A172 (cell line): ENCODE results near the gene ARPC3. TPM values are rescaled to one million over a fixed set of nuclear protein-coding genes. Genes with fewer than 3 reads are reported as not detected.
"Not testable (repeated sequence)": the region's sequence is repeated elsewhere in the genome, so short reads cannot be mapped to it uniquely, and the experiment has no call there.

ENCODE experiments used
- DNase-seq: peaks from one replicate; pipeline ENCODE4 v3.0.0-alpha.2; 2015; ENCODE audit warnings: low spot score
- total RNA-seq: library from RNA; depleted of rRNA; stranded (reverse); fragments of >200 nt; shearing (Covaris generic); gene quantifications from 2 replicates; pipeline ENCODE4 v1.2.3, GENCODE V29; 2014; rRNA removed

The ARPC3 gene
- total RNA-seq, 1 experiment from 2014 or later: 411 TPM

DNA sequence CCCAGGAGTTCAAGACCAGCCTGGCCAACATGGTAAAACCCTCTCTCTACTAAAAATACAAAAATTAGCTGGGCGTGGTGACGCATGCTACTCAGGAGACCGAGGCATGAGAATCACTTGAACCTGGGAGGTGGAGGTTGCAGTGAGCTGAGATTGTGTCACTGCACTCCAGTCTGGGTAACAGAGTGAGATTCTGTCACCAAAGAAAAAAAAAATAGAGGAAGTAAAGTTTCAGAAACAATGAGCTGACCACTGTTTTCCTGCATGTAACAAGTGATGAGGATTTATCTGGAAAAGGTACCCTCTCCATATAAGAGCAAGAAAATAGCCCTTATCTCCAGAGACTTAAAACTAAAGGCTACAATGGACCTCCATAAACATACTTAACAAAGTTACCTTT lies 33.0 kb downstream of the ARPC3 start:
- not testable (repeated sequence) for DNase-seq

- DNase-seq: peak; percentile 16
These were observed 40.1 kb downstream of the ARPC3 start for GRCh38 chr12:110410086-110410485.

DNA sequence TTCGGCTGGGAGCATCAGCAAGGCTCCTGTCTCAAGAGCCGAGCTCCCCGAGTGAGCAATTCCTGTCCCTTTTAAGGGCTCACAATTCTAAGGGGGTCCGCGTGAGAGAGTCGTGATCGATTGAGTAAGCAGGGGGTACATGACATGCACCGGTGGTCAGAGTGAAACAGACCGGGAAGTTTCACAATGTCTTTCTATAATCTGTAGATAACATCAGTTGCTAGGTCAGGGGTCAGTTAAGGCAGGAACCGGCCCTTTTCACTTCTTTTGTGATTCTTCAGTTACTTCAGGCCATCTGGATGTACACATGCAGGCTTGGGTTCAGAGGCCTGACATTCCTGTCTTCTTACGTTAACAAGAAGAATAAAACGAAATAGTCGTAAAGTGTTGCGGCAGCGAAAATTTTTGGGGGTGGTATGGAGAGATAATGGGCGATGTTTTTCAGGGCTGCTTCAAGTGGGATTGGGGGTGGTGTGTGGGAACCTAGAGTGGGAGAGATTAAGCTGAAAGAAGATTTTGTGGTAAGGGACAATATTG lies 44.9 kb downstream of the ARPC3 start:
- DNase-seq: not testable (repeated sequence)

- peak; percentile 65 for DNase-seq
These were observed 46.0 kb downstream of the ARPC3 start for GRCh38 chr12:110403976-110404682.

DNA sequence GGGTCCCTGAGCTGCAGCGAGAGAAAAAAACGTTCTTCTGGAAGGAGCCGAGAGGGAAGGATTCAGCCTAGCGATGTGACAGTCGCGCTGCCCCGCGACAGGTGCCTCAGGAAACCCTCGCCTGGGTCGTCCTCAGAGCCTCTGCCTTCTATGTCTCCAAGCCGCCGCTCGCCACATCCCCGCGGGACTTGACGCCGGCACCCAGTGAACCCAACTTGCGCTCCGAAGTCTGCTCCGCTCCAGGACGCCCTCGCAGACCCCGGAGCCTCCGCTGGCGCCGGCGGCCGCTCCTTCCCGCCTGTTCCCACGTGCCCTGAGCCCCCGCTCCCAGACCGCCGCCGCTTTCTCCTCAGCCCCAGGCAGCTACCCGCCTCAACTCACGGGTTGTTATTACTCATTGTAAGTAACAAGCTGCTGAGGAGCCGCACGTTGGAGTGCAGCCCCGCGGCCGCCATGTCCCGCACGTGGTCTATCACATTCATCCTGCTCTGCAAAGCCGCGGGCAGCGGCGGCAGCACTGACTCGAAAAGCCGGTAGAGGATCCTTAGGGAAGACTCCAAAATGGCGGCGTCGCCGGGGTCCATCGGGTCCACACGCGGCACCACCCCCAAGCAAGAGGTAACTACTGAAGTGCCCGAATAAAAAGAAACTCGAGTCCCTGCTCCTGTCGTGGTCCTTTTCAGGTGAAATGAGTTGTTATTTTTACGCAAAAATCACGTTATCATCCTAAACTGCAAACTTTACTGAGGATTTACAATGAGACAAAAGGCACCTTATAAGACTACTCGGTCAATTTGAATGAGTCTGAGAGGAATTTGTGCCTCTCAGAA lies 46.8 kb downstream of the ARPC3 start, which contains the start of gene ANAPC7:
TSS of gene ANAPC7 (minus strand) at position 563 of the 830 bp plus-strand sequence. CDS start at position 482, 81 bp downstream.
- peak; percentile 80 for DNase-seq

Other genes starting within 250 kb of the ARPC3 start
- 93.0 and 108 TPM in 2 replicates for gene ATP2A2, start 169.1 kb downstream of the ARPC3 start, total RNA-seq
- gene ANAPC7, start 46.6 kb downstream of the ARPC3 start, total RNA-seq: 81.1 and 103 TPM in 2 replicates
- 47.8 and 58.1 TPM in 2 replicates for gene GPN3, start 17.9 kb upstream of the ARPC3 start, total RNA-seq
- gene FAM216A, start 18.5 kb upstream of the ARPC3 start, total RNA-seq: 13.5 and 19.4 TPM in 2 replicates
- gene VPS29, start 51.8 kb upstream of the ARPC3 start, total RNA-seq: 124 and 205 TPM in 2 replicates
- gene RAD9B, start 52.0 kb upstream of the ARPC3 start, total RNA-seq: 0.89 and 2.1 TPM in 2 replicates
- gene PPTC7, start 133.0 kb upstream of the ARPC3 start, total RNA-seq: 2.7 and 3.6 TPM in 2 replicates
- 48.9 and 94.0 TPM in 2 replicates for gene TCTN1, start 163.8 kb upstream of the ARPC3 start, total RNA-seq
- gene HVCN1, start 238.8 kb upstream of the ARPC3 start, total RNA-seq: 0.14 and 0.95 TPM in 2 replicates